HepG2 (cell line): ENCODE measurements around the gene CAMK2A.

Experiments
- EP300 ChIP-seq, 3 experiments: sonication (generic) in 1 of 3; formaldehyde crosslinking in 1 of 3; IDR thresholded peaks; 2 replicates each; pipeline versions ENCODE4 v1.5.1 to v1.6.1; 2011 to 2020; ENCODE audit warnings: low read depth in 2 of 3, low read length in 2 of 3, borderline replicate concordance in 1 of 3, improper control_type of control experiment in 1 of 3, mild to moderate bottlenecking in 1 of 3, missing genetic modification reagents in 1 of 3, moderate library complexity in 1 of 3
- FOXK2 ChIP-seq: fragments of 450-650 bp; IDR thresholded peaks from 2 replicates; pipeline ENCODE4 v1.6.1; 2016
- ISL2 ChIP-seq: sonication (generic); formaldehyde crosslinking; IDR thresholded peaks from 2 replicates; pipeline ENCODE4 v1.5.0; 2020; ENCODE audit warnings: missing genetic modification reagents
- MXI1 ChIP-seq: IDR thresholded peaks from 3 replicates; pipeline ENCODE4 v1.6.1; 2012; ENCODE audit warnings: low read depth, low read length, inconsistent platforms, borderline replicate concordance
- SUZ12 ChIP-seq: fragments of 150-350 bp; IDR thresholded peaks from 2 replicates; pipeline ENCODE4 v1.6.1; 2014; ENCODE audit warnings: low read depth, low read length
- ZFP41 ChIP-seq: sonication (generic); formaldehyde crosslinking; IDR thresholded peaks from 2 replicates; pipeline ENCODE4 v1.4.0; 2020; ENCODE audit warnings: mild to moderate bottlenecking, missing genetic modification reagents, borderline replicate concordance

DNA sequence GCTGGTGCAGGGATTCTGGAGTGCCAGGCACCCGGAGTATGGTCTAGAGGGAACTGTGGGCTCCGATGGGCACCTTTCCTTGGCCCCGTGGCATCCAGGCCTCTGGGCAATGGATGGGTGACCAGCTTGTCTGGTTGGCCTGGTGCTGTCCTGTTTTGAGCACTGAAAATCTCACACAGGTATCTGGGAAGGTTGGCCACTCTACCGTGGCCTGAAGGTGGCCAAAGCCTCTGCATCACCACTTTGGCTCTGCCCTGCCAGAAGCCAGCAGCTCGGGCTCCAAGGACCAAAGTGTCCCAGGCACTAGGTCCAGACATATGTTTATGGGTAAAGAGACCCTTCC is 70.9 kb downstream of the CAMK2A start:
- no peak for TF ChIP-seq SUZ12
- no peak for TF ChIP-seq EP300 (IDR thresholded peaks at IDR 0.05; ENCODE audit: low read depth in 2 of 2, low read length in 2 of 2)
- no peak for TF ChIP-seq EP300 (CRISPR knock-in tag; IDR thresholded peaks at IDR 0.05; ENCODE audit: borderline replicate concordance)
- no peak for TF ChIP-seq FOXK2
- TF ChIP-seq ZFP41 (CRISPR knock-in tag), result no peak
- no peak for TF ChIP-seq MXI1
- TF ChIP-seq ISL2 (CRISPR knock-in tag), result no peak
